GM06990 (cell line): Measurements from ENCODE around the gene POGLUT2.
A peak's percentile ranks its signal among the peaks of the same experiment; 100 is the strongest.

ENCODE experiments used
- DNase-seq: peaks from one replicate; pipeline ENCODE4 v3.0.0-alpha.2; 2011; ENCODE audit not compliant: insufficient read length; ENCODE audit errors: extremely low read depth
- H3K27me3 ChIP-seq: replicated peaks from 2 replicates; pipeline ENCODE4 v1.6.0; 2011; ENCODE audit warnings: low read length; ENCODE audit not compliant: control insufficient read depth, insufficient read depth
- H3K36me3 ChIP-seq: 2 replicates; pipeline ENCODE4 v1.5.1; 2011; ENCODE audit warnings: low read length; ENCODE audit not compliant: control insufficient read depth, insufficient read depth
- H3K4me3 ChIP-seq: replicated peaks from 2 replicates; pipeline ENCODE4 v1.5.1; 2011; ENCODE audit warnings: low read depth, mild to moderate bottlenecking, control low read depth, low read length
- TF ChIP-seq, protein P1 (sequence below): IDR thresholded peaks from 2 replicates; pipeline ENCODE4 v1.5.1; 2011; ENCODE audit warnings: low read length, control low read depth, mild to moderate bottlenecking, inconsistent platforms; ENCODE audit not compliant: insufficient read depth, poor library complexity, severe bottlenecking

Gene POGLUT2

DNA sequence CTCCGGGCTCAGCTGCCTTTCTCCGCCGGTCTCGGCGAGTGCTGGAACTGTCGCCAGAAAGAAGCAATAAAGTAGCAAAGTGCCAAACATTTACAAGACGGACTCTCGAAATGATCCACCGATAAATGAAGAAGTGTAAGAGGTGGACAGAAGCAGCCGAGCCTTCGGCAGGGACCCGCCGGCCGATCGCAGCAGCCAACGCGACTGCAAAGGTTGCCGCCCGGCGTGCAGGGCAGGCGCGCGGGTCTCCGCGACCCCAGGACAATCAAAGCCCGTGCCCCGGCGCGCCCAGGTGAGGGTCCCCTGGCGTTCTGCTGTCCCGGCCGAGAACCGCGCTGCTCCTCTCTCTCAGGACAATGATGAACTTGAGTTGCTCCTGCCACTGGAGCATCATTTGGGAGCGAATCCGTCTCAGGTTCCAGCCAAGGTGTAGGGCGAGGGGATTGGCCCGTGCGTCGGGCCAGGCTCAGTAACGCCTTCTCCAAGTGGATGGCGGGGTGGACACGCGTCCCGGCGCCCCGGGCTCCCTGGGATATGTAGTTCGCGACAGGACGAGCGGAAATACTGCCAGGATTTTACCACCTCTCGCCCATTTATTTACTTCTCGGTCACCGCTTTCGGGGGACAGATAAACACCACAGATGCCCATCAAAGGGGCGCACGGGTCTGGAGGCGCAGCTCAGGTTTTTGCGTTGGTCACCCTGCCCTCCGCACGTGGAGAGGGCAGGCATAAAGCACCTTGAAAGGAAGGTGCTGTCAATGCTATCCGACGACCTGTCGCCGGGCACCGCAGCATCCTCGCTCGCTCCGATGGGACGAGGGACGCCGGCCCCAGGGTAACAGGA, at the start of gene POGLUT2, which contains the start of gene BIVM:
Gene POGLUT2 (minus strand): TSS at position 396 of the 845 bp plus-strand sequence. CDS start 306 bp downstream, at position 90.
Gene BIVM (plus strand): TSS at position 539 of the 845 bp plus-strand sequence. CDS start 8,149 bp downstream, outside the sequence.
- no peaks in the 10 kb centered on the region; the same call in 1 of the 2 replicates for H3K36me3 ChIP-seq
- no peaks in the 10 kb centered on the region for H3K27me3 ChIP-seq
- H3K4me3 ChIP-seq = peak within 1 kb of the TSS; percentile 89
- TF ChIP-seq, protein P1, sequence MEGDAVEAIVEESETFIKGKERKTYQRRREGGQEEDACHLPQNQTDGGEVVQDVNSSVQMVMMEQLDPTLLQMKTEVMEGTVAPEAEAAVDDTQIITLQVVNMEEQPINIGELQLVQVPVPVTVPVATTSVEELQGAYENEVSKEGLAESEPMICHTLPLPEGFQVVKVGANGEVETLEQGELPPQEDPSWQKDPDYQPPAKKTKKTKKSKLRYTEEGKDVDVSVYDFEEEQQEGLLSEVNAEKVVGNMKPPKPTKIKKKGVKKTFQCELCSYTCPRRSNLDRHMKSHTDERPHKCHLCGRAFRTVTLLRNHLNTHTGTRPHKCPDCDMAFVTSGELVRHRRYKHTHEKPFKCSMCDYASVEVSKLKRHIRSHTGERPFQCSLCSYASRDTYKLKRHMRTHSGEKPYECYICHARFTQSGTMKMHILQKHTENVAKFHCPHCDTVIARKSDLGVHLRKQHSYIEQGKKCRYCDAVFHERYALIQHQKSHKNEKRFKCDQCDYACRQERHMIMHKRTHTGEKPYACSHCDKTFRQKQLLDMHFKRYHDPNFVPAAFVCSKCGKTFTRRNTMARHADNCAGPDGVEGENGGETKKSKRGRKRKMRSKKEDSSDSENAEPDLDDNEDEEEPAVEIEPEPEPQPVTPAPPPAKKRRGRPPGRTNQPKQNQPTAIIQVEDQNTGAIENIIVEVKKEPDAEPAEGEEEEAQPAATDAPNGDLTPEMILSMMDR = no peak
- DNase-seq = peak; percentile 91

DNA sequence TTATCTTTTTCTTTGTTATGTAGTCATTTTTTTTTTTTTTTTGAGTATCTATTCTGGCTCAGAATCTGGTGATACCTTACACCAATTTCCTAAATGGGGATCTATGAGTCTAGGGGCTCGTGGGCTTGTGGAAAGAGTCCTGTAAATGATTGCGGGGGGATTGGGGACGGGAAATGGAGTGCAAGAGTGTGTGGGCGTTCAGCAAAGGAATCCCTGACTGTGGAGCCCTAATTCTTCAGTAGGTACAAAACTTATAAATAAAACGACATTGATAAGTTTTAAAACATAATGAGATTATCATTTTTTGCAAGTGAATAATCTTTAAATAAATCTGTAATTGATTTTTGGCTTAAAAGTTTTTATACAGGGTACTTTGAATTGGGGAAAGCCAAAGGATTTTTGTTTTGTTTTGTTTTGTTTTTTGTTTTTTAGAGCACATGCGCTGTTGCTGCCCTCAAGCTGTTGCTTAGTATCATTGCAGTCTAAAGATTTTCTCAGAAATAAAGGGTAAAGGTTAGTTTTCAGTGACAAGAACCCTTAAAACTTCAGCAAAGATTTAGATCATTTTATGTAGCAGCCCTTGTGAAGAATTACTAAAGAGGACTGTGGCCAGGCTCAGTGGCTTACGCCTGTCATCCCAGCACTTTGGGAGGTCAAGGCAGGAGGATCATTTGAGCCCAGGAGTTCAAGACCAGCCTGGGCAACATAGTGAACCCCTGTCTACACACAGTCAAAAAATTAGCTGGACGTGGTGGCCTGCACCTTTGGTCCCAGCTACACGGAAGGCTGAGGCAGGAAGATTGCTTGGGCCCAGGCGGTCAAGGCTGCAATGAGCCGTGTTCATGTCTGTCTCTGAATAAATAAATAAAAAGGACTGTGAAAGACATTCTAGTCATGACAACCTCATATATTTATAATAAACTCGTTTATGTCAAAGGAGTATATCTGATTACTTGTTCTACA, 48.8 kb upstream of the POGLUT2 start:
- H3K36me3 ChIP-seq = no peaks in the 10 kb centered on the region; the same call in none of the 2 replicates
- no peaks in the 10 kb centered on the region for H3K27me3 ChIP-seq
- H3K4me3 ChIP-seq = peak overlapping the region; percentile 87
- DNase-seq = peak; percentile 13
- TF ChIP-seq, protein P1 = peak; percentile 80

DNA sequence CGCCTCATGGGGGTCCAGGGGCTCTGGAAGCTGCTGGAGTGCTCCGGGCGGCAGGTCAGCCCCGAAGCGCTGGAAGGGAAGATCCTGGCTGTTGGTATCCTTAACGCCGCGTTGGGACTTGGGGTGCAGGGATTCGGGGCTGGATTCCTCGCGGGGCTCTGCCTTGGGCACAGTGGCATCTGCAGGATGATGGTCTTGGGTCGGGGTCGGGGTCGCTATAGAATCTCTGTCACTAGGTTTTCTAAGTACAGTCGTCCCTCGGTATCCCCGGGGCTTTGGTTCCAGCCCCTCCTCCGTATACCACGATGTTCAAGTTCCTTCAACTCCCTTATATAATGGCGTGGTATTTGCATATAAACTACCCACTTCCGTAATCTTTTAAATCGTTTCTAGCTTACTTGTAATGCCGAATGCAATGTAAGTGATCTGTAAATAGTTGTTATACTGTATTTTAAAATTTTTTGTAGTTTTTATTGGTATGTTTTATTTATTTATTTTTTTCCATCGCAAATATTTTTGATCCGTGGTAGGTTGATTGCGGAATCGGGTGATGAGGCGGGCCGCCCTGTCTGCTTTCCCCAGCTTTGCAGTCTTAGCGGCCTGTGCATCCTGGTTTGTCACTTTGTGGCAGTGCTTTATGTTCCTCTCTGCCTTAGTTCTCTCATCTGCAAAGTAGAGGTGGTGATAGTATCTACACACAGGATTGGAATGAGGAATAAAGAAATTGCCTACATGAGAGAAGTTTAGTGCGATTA, 47.7 kb upstream of the POGLUT2 start:
- no peaks in the 10 kb centered on the region; the same call in 1 of the 2 replicates for H3K36me3 ChIP-seq
- peak overlapping the region; percentile 87 for H3K4me3 ChIP-seq
- H3K27me3 ChIP-seq = no peaks in the 10 kb centered on the region
- TF ChIP-seq, protein P1 = no peak
- DNase-seq = peak; percentile 63

- no peaks in the 10 kb centered on the region; the same call in 1 of the 2 replicates for H3K36me3 ChIP-seq
- peak within 1 kb of the TSS; percentile 87 for H3K4me3 ChIP-seq
- TF ChIP-seq, protein P1 = no peak
- no peaks in the 10 kb centered on the region for H3K27me3 ChIP-seq
- DNase-seq = peak; percentile 94
Measured at GRCh38 chr13:102845630-102846260, 47.0 kb upstream of the POGLUT2 start, which contains the start of gene ERCC5. TSS of gene ERCC5 (plus strand) at chr13:102846032. CDS start at chr13:102846267, 235 bp downstream.
